Lower lobe of right lung (tissue), 2 donors: Measurements from ENCODE around the gene TMEM108. TPM values are rescaled to one million over a fixed set of nuclear protein-coding genes. Genes with fewer than 3 reads are reported as not detected.

Experiments used
- ATAC-seq, 2 donors: fragments of 200-7000 bp; cut with Tn5 transposase; one replicate each; pipeline ENCODE4 v1.9.1; 2020 to 2022; ENCODE audit warnings: mild to moderate bottlenecking in 2 of 2, moderate library complexity in 2 of 2
- DNase-seq: peaks from one replicate; pipeline ENCODE4 v3.0.0-alpha.2; 2020
- H3K27ac ChIP-seq: fragments of 200-600 bp; one replicate; pipeline ENCODE4 v1.8.0; 2022
- H3K27me3 ChIP-seq: fragments of 200-600 bp; one replicate; pipeline ENCODE4 v1.8.0; 2022; ENCODE audit warnings: low read depth
- H3K36me3 ChIP-seq: fragments of 200-600 bp; one replicate; pipeline ENCODE4 v1.8.0; 2022; ENCODE audit warnings: mild to moderate bottlenecking
- H3K4me1 ChIP-seq: fragments of 200-600 bp; one replicate; pipeline ENCODE4 v1.8.0; 2022
- H3K4me3 ChIP-seq: fragments of 200-600 bp; one replicate; pipeline ENCODE4 v1.8.0; 2022; ENCODE audit warnings: mild to moderate bottlenecking
- H3K9me3 ChIP-seq: fragments of 200-600 bp; one replicate; pipeline ENCODE4 v1.8.0; 2022
- CTCF ChIP-seq: fragments of 200-600 bp; IDR thresholded peaks from one replicate; pipeline ENCODE4 v1.8.0; 2022; ENCODE audit warnings: antibody characterized with exemption, mild to moderate bottlenecking
- intact Hi-C: fragments of 100-400 bp; cut with DNase I; formaldehyde crosslinking; loops from one replicate; pipeline ENCODE4 v1.11.0; 2022
- total RNA-seq: library from RNA; stranded (reverse); fragmentation: NEBNext Ultra II Directional; extraction: Animal tissue kit (Norgen Biotek cat#: 25700); gene quantifications from one replicate; pipeline ENCODE4 v1.2.1, GENCODE V29; 2021
- donor health status: DM: no; HTN: yes; CAD: no; lungs with severe emphysema.

Gene TMEM108
- total RNA-seq, 1 donor from 2014 or later = 18.5 TPM

GRCh38 chr3:133393691-133394474 is 355.7 kb downstream of the TMEM108 start:
- intact Hi-C loops = no loop called here
- no peak for ATAC-seq

DNA sequence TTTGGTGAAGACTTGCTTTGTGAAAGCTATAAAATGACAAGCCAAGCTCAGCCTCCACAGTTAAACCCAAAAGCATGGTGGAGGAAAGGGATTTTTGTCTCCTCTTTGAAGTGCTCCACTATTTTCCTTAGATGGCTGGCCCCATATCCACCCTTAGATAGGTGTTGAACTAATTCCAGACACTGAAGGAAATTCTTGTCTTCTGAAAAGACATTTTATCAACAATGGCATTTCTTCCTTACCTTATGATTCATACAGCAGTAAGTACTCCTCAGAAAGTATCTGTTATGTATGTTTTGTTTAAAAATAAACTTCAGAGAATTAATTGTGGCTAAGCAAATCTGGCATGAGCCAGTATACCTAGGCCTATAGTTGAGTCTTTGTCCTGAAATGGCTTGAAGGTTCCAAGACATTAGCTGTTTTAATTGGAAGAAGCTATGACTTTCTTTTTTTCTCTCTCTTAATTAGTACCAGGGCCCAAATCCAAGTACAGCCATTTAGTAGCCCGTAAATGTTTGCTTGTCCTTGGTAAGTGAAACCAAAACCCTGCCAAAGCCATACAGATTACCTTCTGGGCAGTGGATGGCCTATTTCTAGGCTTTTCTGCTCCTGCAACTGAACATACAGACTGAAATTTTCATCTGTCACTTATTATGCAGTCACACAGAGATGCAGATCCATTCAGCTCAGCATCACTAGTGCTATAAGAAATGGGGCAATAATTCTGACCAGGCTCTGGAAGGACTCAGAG is 356.5 kb downstream of the TMEM108 start:
- Histone ChIP-seq H3K4me1 (no peaks in the 10 kb centered on the region), H3K27me3 (no peaks in the 10 kb centered on the region), H3K27ac (no peak overlapping the region), H3K4me3 (no peak overlapping the region), H3K9me3 (no peaks in the 10 kb centered on the region), H3K36me3 (peaks cover 4% of the 10 kb centered on the region)
- TF ChIP-seq CTCF = no peak
- DNase-seq (no peak), ATAC-seq (no peak)
- intact Hi-C loops = no loop called here

More at GRCh38 chr3:133393691-133394474, 355.7 kb downstream of the TMEM108 start:
- DNase-seq = no peak
- Histone ChIP-seq H3K9me3 (no peaks in the 10 kb centered on the region), H3K27ac (no peak overlapping the region), H3K36me3 (peaks cover 4% of the 10 kb centered on the region), H3K27me3 (no peaks in the 10 kb centered on the region), H3K4me3 (no peak overlapping the region), H3K4me1 (no peaks in the 10 kb centered on the region)
- no peak for TF ChIP-seq CTCF

DNA sequence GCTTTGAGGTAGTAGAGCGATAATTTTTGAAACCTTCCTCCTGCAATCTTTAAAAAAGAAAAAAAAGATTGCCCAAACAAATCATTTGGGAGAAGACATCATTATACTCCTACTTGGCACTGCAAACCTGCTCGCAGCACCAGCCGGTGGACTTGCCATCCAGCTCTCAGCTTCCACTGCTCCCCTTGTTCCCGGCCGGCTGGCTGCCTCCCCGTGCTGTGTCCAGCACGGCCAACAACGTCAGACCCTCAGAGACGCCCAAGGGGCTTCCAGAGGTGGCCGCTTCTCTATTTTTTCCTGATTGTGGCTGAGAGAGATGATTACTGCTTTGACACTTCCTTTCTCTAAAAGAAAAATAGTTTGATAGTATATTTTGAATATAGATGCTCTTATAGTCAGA is 358.7 kb downstream of the TMEM108 start:
- Histone ChIP-seq H3K4me3 (no peak overlapping the region), H3K36me3 (no peaks in the 10 kb centered on the region), H3K9me3 (no peaks in the 10 kb centered on the region), H3K27me3 (no peaks in the 10 kb centered on the region), H3K27ac (no peak overlapping the region), H3K4me1 (no peaks in the 10 kb centered on the region)
- ATAC-seq = no peak
- intact Hi-C loops = no loop called here
- TF ChIP-seq CTCF = no peak
- DNase-seq = no peak

GRCh38 chr3:133400006-133400515 is 361.9 kb downstream of the TMEM108 start, which contains the start of gene BFSP2:
TSS of gene BFSP2 (plus strand) at chr3:133400056. CDS start at chr3:133400084, 28 bp downstream.
- no peak for TF ChIP-seq CTCF
- DNase-seq (no peak), ATAC-seq (peak in 1 of 2 donors; percentile 27)
- Histone ChIP-seq H3K27ac (no peak within 1 kb of the TSS), H3K36me3 (no peaks in the 10 kb centered on the region), H3K9me3 (no peaks in the 10 kb centered on the region), H3K4me3 (no peak within 1 kb of the TSS), H3K27me3 (no peaks in the 10 kb centered on the region), H3K4me1 (no peaks in the 10 kb centered on the region)
- intact Hi-C loops = no loop called here

DNA sequence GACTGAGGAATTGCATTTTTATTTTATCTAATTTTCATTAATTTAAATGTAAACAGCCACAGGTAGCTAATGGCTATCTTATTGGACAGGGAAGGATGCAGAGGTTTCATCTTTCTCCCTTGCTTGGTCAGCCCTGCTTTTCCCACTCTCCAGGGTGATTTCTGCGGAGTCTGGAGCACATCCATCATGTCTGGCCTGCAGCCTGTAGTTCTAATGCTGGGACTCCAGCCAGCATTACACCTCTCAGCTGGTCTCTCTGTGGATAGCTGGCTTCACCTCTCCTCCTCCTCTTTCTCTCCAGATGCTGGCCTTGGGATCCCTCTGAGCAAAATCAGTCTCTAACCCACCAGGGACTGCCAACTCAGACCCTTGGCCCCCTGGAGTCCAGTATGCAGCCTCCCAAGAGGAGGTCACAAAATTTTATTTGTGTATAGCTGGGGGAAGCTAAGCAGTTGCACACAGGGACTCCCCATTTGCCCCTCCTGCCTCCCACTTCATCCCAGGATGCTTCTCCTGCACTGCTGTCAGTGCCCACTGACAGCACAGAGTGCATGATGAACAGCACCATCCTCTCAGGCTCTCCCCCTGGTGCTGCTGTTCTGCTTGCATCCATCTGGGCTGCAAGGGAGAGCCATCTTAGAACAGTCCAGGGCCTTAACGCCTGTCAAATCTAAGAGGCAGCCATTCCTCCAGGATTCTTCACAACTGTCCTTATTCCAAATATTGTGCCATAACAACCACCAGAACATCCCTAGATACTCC is 363.4 kb downstream of the TMEM108 start:
- no peak for TF ChIP-seq CTCF
- H3K27me3 ChIP-seq = no peaks in the 10 kb centered on the region
- no peak overlapping the region for H3K27ac ChIP-seq
- H3K9me3 ChIP-seq = no peaks in the 10 kb centered on the region
- no peak overlapping the region for H3K4me3 ChIP-seq
- intact Hi-C loops = no loop called here
- DNase-seq = no peak
- ATAC-seq = no peak
- H3K4me1 ChIP-seq = no peaks in the 10 kb centered on the region
- no peaks in the 10 kb centered on the region for H3K36me3 ChIP-seq
